ENCODE results near the gene SQOR. TPM values are rescaled to one million over a fixed set of nuclear protein-coding genes. Genes with fewer than 3 reads are reported as not detected.

The SQOR gene
- total RNA-seq, 2 donors from 2014 or later = 29.4 to 83.8 TPM

DNA sequence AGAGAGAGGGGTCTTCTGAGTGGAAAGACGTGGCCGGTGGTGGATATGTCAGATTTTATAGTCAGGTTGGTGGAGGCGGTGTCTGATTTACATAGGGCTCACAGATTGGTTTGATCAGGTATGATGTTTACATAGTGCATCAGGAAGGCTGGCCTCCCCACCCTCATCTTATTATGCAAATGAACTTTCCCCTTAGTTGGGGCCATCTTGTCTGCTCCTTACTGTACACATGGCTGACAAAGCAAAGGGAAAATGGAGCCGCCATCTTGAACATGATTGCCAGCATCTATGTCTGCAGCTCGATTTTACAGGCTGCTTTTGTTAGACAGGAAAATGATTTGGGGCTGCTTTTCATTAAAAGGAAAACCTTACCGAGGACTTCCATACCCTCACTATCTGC is 19.9 kb downstream of the SQOR start:
- TF ChIP-seq, protein P1, sequence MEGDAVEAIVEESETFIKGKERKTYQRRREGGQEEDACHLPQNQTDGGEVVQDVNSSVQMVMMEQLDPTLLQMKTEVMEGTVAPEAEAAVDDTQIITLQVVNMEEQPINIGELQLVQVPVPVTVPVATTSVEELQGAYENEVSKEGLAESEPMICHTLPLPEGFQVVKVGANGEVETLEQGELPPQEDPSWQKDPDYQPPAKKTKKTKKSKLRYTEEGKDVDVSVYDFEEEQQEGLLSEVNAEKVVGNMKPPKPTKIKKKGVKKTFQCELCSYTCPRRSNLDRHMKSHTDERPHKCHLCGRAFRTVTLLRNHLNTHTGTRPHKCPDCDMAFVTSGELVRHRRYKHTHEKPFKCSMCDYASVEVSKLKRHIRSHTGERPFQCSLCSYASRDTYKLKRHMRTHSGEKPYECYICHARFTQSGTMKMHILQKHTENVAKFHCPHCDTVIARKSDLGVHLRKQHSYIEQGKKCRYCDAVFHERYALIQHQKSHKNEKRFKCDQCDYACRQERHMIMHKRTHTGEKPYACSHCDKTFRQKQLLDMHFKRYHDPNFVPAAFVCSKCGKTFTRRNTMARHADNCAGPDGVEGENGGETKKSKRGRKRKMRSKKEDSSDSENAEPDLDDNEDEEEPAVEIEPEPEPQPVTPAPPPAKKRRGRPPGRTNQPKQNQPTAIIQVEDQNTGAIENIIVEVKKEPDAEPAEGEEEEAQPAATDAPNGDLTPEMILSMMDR (IDR thresholded peaks at IDR 0.05) = no peak
- TF ChIP-seq POLR2A (IDR thresholded peaks at IDR 0.05) = no peak
- no peak for TF ChIP-seq POLR2AphosphoS5 (IDR thresholded peaks at IDR 0.05)
- H3K4me1 ChIP-seq (replicated peaks) = peaks cover 5% of the 10 kb centered on the region
- WGBS = 80% methylated on average over 6 of the region's 6 CpGs
- no peak for DNase-seq (ENCODE audit: low spot score)
- no peaks in the 10 kb centered on the region for H3K36me3 ChIP-seq
- intact Hi-C loops (cut with DNase I) = no loop called here
- no peaks in the 10 kb centered on the region for H3K9me3 ChIP-seq
- no peak overlapping the region for H3K27ac ChIP-seq
- H3K4me3 ChIP-seq = no peak overlapping the region
- H3K27me3 ChIP-seq (replicated peaks; ENCODE audit: insufficient read depth) = no peaks in the 10 kb centered on the region

DNA sequence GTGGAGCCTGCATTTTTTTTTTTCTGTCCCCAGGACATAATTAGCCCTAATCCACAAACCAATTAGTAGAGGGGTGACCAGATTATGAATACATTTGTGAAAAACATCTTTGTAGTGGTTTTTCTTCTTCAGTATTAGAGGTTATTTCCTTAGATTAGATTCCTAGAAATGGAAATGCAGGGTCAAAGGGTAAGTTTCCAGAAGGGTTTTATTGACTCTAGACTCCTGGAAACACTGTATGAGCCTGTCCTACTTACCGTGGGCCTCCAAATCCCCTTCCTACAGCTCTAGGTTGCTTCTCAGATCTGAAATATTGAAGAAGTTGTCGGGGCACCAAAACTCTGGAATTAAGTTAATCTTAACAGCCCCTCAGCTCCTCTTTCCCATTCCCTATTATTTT is 22.4 kb downstream of the SQOR start:
- H3K36me3 ChIP-seq = peaks cover 3 to 4% of the 10 kb centered on the region in 2 donors
- H3K4me3 ChIP-seq = no peak overlapping the region
- peaks cover 11% of the 10 kb centered on the region for H3K4me1 ChIP-seq (replicated peaks)
- no peaks in the 10 kb centered on the region for H3K9me3 ChIP-seq
- intact Hi-C loops (cut with DNase I) = no loop called here
- no peaks in the 10 kb centered on the region for H3K27me3 ChIP-seq (replicated peaks; ENCODE audit: insufficient read depth)
- no peak for TF ChIP-seq POLR2AphosphoS5 (IDR thresholded peaks at IDR 0.05)
- TF ChIP-seq, protein P1 (IDR thresholded peaks at IDR 0.05) = no peak
- no peak for TF ChIP-seq POLR2A (IDR thresholded peaks at IDR 0.05)
- 96% methylated on average over 2 of the region's 2 CpGs for WGBS
- DNase-seq (ENCODE audit: low spot score) = no peak
- peak overlapping the region; percentile 24 to 27 for H3K27ac ChIP-seq

DNA sequence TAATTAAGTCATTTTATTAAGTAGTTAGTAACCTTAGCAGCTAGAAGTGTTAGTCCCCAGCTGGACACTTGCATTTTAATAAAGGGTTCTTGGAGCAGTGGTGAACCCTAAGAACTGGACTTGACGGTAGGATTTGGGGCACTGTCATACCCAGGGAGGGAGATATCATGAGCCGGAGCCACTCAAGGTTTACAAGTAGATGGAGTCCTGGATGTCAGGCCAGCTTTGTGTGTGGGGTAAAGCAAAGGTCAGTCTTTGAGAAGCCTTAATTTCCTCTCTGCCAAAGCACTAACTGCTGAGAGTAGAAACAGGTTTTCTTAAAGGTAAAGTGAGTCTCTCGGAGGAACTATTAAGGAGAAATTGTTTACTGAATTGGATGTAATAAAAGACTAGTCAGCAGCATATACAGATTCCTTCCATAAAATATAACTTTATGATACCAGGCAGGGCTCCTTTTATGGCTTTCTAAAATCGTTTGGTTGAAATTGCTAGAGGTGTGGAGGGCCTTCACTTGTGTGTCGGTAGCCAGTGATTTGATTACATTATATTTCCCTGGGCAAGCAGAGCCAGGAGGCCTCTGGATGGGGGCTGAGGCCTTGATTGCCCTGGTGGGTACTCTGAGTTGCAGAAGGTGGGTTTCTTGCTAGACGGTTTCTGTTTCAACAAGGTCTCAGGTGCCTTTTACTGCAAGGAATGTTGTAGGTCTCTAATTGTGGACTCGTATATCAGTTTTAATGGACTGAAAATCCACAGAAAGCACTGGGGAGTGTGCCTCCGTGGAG is 23.1 kb downstream of the SQOR start:
- no peak for DNase-seq (ENCODE audit: low spot score)
- Histone ChIP-seq H3K4me1 (replicated peaks) (peaks cover 11% of the 10 kb centered on the region), H3K9me3 (no peaks in the 10 kb centered on the region), H3K27me3 (replicated peaks; ENCODE audit: insufficient read depth) (no peaks in the 10 kb centered on the region), H3K36me3 (peaks cover 4 to 9% of the 10 kb centered on the region in 2 donors), H3K4me3 (no peak overlapping the region), H3K27ac (peak overlapping the region; percentile 24 to 27)
- intact Hi-C loops (cut with DNase I) = no loop called here
- TF ChIP-seq POLR2A (IDR thresholded peaks at IDR 0.05) = no peak
- TF ChIP-seq, protein P1 (IDR thresholded peaks at IDR 0.05) = no peak
- no peak for TF ChIP-seq POLR2AphosphoS5 (IDR thresholded peaks at IDR 0.05)
- WGBS = 65% methylated on average over 8 of the region's 8 CpGs

DNA sequence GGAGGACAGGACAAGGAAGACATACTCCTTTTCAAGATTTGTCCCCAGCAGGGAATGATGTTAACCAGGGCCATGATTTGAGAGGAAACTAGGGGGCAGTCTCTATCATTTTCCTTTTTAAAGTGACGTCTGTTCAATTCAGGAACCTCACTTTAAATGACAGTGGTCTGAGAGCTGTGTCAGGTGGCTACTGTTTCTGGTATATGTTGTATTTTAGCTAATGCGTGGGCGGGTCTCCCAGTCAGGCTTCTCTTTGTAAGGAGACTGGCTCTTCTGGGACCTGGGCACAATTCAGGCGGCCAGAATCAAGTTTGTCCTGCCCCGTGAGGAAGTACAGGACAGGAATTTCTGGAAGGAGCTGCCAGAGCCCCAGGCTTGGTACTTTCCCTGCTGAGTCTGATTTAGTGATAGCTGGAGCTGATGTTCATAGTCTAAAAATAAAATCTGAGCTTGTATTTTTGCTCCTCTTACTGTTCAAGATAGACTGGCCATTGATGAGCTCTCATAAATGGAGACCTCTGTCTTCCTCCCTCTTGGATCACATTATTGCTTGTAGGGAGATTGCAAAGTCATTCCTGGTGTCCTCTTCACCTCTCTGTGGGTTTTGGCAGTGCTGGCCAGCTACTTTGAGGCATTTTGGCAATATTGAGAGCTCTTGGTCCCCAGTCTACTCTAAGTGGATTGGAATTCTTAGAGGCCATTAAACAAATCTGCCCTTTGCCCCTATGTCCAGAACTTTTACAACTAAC is 25.6 kb downstream of the SQOR start:
- no peaks in the 10 kb centered on the region for H3K9me3 ChIP-seq
- intact Hi-C loops (cut with DNase I) = no loop called here
- H3K36me3 ChIP-seq = peaks cover 4 to 9% of the 10 kb centered on the region in 2 donors
- peak overlapping the region; percentile 31 to 65 for H3K27ac ChIP-seq
- 25% methylated on average over 5 of the region's 5 CpGs for WGBS
- peak; percentile 77 for DNase-seq (ENCODE audit: low spot score)
- TF ChIP-seq, protein P1 (IDR thresholded peaks at IDR 0.05) = peak in 2 of 4 experiments; percentile 11 to 25
- TF ChIP-seq POLR2A (IDR thresholded peaks at IDR 0.05) = no peak
- peak; percentile 70 for TF ChIP-seq POLR2AphosphoS5 (IDR thresholded peaks at IDR 0.05)
- no peak overlapping the region for H3K4me3 ChIP-seq
- H3K4me1 ChIP-seq (replicated peaks) = peaks cover 11% of the 10 kb centered on the region
- no peaks in the 10 kb centered on the region for H3K27me3 ChIP-seq (replicated peaks; ENCODE audit: insufficient read depth)
